Mucosa of stomach (tissue), 1 donor: ENCODE measurements around the gene USP17L30.
"Not testable (repeated sequence)": the region's sequence is repeated elsewhere in the genome, so short reads cannot be mapped to it uniquely, and the experiment has no call there.

Experiments
- H3K27me3 ChIP-seq: one replicate; pipeline ENCODE4 v1.7.0; 2013; ENCODE audit warnings: mild to moderate bottlenecking, low read length; ENCODE audit not compliant: control insufficient read depth, insufficient read depth
- H3K36me3 ChIP-seq: one replicate; pipeline ENCODE4 v1.7.0; 2013; ENCODE audit warnings: low read length; ENCODE audit not compliant: control insufficient read depth, insufficient read depth
- H3K4me1 ChIP-seq: one replicate; pipeline ENCODE4 v1.7.0; 2013; ENCODE audit warnings: mild to moderate bottlenecking, low read length; ENCODE audit not compliant: control insufficient read depth, insufficient read depth
- H3K4me3 ChIP-seq: one replicate; pipeline ENCODE4 v1.7.0; 2013; ENCODE audit warnings: low read length
- H3K9ac ChIP-seq: one replicate; pipeline ENCODE4 v1.7.0; 2013; ENCODE audit warnings: mild to moderate bottlenecking, low read length, moderate library complexity
- H3K9me3 ChIP-seq: one replicate; pipeline ENCODE4 v1.7.0; 2013; ENCODE audit warnings: mild to moderate bottlenecking, low read length, moderate library complexity; ENCODE audit not compliant: control insufficient read depth
- donor health status: Pancreatic carcinoma.

USP17L30 gene

GRCh38 chr4:9384126-9384525 lies 21.2 kb downstream of the USP17L30 start:
- Histone ChIP-seq H3K9me3 (no peaks in the 10 kb centered on the region), H3K9ac (no peak overlapping the region), H3K36me3 (no peaks in the 10 kb centered on the region), H3K27me3 (no peaks in the 10 kb centered on the region), H3K4me1 (no peaks in the 10 kb centered on the region), H3K4me3 (no peak overlapping the region)

- H3K4me1 ChIP-seq, H3K9ac ChIP-seq, H3K27me3 ChIP-seq, H3K9me3 ChIP-seq, H3K4me3 ChIP-seq, H3K36me3 ChIP-seq: not testable (repeated sequence)
Measured at GRCh38 chr4:9389001-9389400, 26.1 kb downstream of the USP17L30 start.

DNA sequence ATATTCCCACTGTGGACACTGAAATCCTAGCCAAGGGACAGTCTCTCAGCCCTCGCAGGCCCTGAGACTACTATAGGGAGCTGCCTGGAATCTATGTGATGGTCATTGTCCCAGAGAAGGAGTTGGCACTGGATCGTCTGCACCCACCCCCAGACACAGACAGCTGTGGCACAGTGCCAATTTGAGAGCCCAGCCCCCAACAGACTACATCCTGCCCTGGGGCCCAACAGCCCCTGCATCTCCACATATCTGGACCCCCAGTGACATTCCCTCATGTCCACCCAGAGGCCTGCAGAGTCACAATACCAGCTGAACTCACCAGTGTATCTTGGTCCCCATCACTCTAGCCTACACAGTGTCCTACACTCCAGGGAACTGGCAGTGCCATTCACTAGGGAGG lies 42.8 kb downstream of the USP17L30 start:
- H3K4me1 ChIP-seq, H3K9ac ChIP-seq, H3K9me3 ChIP-seq, H3K4me3 ChIP-seq, H3K27me3 ChIP-seq, H3K36me3 ChIP-seq: not testable (repeated sequence)

- H3K27me3 ChIP-seq, H3K36me3 ChIP-seq, H3K4me1 ChIP-seq, H3K9me3 ChIP-seq, H3K9ac ChIP-seq, H3K4me3 ChIP-seq: not testable (repeated sequence)
Measured at GRCh38 chr4:9406491-9406890, 43.6 kb downstream of the USP17L30 start.

- Histone ChIP-seq H3K4me1 (no peaks in the 10 kb centered on the region), H3K9ac (no peak overlapping the region), H3K27me3 (no peaks in the 10 kb centered on the region), H3K36me3 (no peaks in the 10 kb centered on the region), H3K9me3 (no peaks in the 10 kb centered on the region), H3K4me3 (no peak overlapping the region)
Measured at GRCh38 chr4:9409793-9410192, 46.9 kb downstream of the USP17L30 start.
